ENCODE data around the gene CCDC197.

DNA sequence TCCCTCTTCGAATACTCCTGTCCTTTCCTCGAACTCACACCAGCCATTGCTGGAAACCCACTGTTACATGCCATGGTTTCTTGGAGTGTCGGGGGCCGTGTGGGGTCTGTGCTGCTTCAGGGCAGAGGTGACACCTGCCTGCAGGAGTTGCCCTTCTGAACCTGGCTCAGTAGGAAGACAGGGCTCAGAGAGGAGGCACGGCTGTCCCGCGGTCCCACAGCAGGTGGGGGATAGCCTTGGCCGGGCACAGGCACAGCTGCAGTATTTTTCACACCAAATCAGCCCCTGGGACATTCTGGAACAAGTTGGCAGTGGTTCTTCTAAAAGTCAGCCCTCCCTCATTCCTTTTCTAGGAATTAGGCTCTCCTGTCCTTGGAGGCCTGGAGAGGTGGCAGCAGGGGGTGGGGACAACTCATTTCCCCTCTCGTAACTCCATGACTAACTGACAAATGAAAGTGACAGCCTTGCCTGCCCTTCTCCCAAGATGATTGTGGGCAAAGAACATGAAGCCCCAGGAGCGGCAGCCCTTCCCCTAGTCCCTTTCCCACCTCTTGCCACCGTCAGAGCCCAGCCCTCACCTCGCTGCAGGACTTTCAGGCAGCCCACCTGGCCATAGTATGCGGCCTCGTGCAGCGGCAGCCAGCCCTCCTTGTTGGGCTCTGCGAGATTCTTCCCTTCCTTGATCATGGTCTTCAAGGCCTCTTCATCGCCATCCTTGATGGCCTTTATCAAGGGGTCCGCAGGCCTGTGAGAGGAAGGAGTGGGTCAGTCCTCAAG is 43.2 kb upstream of the CCDC197 start:
- no peak for TF ChIP-seq POLR2AphosphoS5 (IDR thresholded peaks at IDR 0.05; ENCODE audit: low read depth, low read length)
- no peak for TF ChIP-seq TAF1 (IDR thresholded peaks at IDR 0.05; ENCODE audit: borderline replicate concordance, low read depth, low read length)
